ENCODE measurements around the gene CDK14. TPM values are rescaled to one million over a fixed set of nuclear protein-coding genes. Genes with fewer than 3 reads are reported as not detected.

Gene CDK14
- total and polyA plus RNA-seq, 10 of the 15 experiments (the other 5 are each of a cell fraction or from before 2014, with no cell fraction given) = 6.5 to 61.3 (median 24.2) TPM

DNA sequence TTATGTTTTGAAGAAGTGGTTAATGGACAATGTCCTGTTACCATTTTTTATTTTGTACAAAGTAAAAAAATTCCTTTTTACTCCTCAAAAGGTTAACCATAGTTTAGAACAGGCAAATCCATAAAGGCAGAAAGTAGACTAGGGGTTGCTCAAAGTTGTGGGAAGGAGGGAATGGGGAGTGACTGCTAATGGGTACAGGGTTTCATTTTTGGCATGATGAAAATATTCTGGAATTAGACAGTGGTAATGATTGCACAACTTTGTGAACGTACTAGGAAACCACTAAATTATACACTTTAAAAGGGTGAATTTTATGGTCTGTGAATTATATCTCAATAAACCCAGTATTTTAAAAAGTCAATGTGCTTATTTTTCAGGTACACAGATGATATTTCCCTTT, 35.4 kb upstream of the CDK14 start (continued):
- TF ChIP-seq POLR2AphosphoS2 (IDR thresholded peaks at IDR 0.05; ENCODE audit: low read depth, low read length) (no peak), TBL1XR1 (IDR thresholded peaks at IDR 0.05; ENCODE audit: low read depth, low read length) (no peak), MTA3 (IDR thresholded peaks at IDR 0.05; ENCODE audit: borderline replicate concordance, low read length) (no peak), EGR1 (IDR thresholded peaks at IDR 0.05; ENCODE audit: borderline replicate concordance in 1 of 2, low read depth in 2 of 2, low read length in 2 of 2) (no peak)
- TF ChIP-seq, protein P1, sequence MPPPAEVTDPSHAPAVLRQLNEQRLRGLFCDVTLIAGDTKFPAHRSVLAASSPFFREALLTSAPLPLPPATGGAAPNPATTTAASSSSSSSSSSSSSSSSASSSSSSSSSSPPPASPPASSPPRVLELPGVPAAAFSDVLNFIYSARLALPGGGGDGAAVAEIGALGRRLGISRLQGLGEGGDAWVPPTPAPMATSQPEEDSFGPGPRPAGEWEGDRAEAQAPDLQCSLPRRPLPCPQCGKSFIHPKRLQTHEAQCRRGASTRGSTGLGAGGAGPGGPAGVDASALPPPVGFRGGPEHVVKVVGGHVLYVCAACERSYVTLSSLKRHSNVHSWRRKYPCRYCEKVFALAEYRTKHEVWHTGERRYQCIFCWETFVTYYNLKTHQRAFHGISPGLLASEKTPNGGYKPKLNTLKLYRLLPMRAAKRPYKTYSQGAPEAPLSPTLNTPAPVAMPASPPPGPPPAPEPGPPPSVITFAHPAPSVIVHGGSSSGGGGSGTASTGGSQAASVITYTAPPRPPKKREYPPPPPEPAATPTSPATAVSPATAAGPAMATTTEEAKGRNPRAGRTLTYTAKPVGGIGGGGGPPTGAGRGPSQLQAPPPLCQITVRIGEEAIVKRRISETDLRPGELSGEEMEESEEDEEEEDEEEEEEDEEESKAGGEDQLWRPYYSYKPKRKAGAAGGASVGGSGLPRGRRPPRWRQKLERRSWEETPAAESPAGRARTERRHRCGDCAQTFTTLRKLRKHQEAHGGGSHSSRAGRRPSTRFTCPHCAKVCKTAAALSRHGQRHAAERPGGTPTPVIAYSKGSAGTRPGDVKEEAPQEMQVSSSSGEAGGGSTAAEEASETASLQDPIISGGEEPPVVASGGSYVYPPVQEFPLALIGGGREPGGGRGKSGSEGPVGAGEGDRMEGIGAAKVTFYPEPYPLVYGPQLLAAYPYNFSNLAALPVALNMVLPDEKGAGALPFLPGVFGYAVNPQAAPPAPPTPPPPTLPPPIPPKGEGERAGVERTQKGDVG (CRISPR knock-in tag; IDR thresholded peaks at IDR 0.05) = no peak

DNA sequence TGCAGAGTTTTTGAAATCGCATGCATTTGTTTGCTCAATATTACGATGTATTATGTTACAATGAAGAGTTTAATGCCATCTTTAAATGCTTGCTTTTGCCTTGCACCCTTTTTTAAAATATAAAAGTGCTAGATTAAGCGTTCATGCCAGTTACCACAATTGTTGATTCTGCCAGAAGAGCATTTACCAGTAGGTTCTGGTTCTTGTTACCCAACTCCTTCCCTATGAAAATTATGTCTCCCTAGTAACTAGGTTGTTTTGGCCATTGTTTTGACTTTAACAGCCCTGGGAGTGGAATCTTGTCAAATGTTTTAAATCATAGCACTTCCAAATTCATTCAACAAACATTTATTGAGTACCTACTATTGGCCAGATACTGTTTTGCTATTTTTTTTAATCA, 32.8 kb upstream of the CDK14 start:
- Histone ChIP-seq H3K79me2 (ENCODE audit: control insufficient read depth, insufficient read depth, low read length) (no peaks in the 10 kb centered on the region), H3K36me3 (ENCODE audit: control insufficient read depth in 2 of 2, insufficient read depth in 2 of 2, low read length in 1 of 2) (no peaks in the 10 kb centered on the region), H3K9ac (ENCODE audit: control insufficient read depth, insufficient read depth, low read length) (no peak overlapping the region), H3K4me1 (ENCODE audit: control insufficient read depth, insufficient read depth, low read length) (no peaks in the 10 kb centered on the region), H3K9me3 (replicated peaks; ENCODE audit: control insufficient read depth, insufficient read depth, low read length) (no peaks in the 10 kb centered on the region), H3K27me3 (replicated peaks in 1 of 2; ENCODE audit: control insufficient read depth in 2 of 2, insufficient read depth in 2 of 2, low read length in 1 of 2) (no peaks in the 10 kb centered on the region), H4K20me1 (ENCODE audit: control insufficient read depth, insufficient read depth) (no peaks in the 10 kb centered on the region), H2AFZ (ENCODE audit: control insufficient read depth, low read depth, low read length) (no peak overlapping the region), H3K4me2 (ENCODE audit: control insufficient read depth, insufficient read depth) (no peak overlapping the region), H3K4me3 (no peak overlapping the region), H3K27ac (ENCODE audit: control insufficient read depth, insufficient read depth) (no peak overlapping the region)
- WGBS (ENCODE audit: insufficient coverage, insufficient replicate concordance, low lambda C conversion rate, missing lambda C conversion rate) = 61% methylated on average over 3 of the region's 3 CpGs
- no peak for TF ChIP-seq BRCA1 (IDR thresholded peaks at IDR 0.05; ENCODE audit: low read depth, low read length)
- TF ChIP-seq RAD21 (IDR thresholded peaks at IDR 0.05; ENCODE audit: insufficient read depth, low read depth, low read length) = no peak
- TF ChIP-seq JUND (IDR thresholded peaks at IDR 0.05; ENCODE audit: low read depth, low read length) = no peak
- no peak for TF ChIP-seq ZNF207 (IDR thresholded peaks at IDR 0.05; ENCODE audit: borderline replicate concordance)
- TF ChIP-seq, protein P2, sequence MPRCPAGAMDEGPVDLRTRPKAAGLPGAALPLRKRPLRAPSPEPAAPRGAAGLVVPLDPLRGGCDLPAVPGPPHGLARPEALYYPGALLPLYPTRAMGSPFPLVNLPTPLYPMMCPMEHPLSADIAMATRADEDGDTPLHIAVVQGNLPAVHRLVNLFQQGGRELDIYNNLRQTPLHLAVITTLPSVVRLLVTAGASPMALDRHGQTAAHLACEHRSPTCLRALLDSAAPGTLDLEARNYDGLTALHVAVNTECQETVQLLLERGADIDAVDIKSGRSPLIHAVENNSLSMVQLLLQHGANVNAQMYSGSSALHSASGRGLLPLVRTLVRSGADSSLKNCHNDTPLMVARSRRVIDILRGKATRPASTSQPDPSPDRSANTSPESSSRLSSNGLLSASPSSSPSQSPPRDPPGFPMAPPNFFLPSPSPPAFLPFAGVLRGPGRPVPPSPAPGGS (IDR thresholded peaks at IDR 0.05; ENCODE audit: borderline replicate concordance, insufficient read depth, low read depth, low read length, poor library complexity, severe bottlenecking) = no peak
- no peak for TF ChIP-seq STAT3 (IDR thresholded peaks at IDR 0.05; ENCODE audit: low read depth, low read length)
- no peak for TF ChIP-seq ESRRA (IDR thresholded peaks at IDR 0.05; ENCODE audit: low read length)
- TF ChIP-seq RBBP5 (conservative IDR thresholded peaks at IDR 0.05) = no peak
- TF ChIP-seq ZSCAN29 (IDR thresholded peaks at IDR 0.05) = no peak
- no peak for TF ChIP-seq BHLHE40 (IDR thresholded peaks at IDR 0.05; ENCODE audit: borderline replicate concordance in 1 of 2, low read depth in 2 of 2, low read length in 1 of 2)
- ATAC-seq (no peak), FAIRE-seq (no peak), DNase-seq (ENCODE audit: low read depth, low spot score) (no peak)
- no TSS peak for BruUV-seq (replicated peaks)
- intact Hi-C loops (cut with micrococcal nuclease; ENCODE audit: unreplicated experiment) = no loop called here
- ChIA-PET RAD21 (ENCODE audit: unreplicated experiment) (no interaction called here), SMC1A (ENCODE audit: uncharacterized antibody, unreplicated experiment) (no interaction called here), POLR2A (interaction anchor here (0.6 kb wide), 1 partner anchor 24 kb away, joined by 6 read pairs; no protein-coding TSS in a partner anchor), CTCF (interaction anchor here (0.6 kb wide), 1 partner anchor 22 kb away, joined by 3 read pairs; no protein-coding TSS in a partner anchor)
- in situ Hi-C loops (cut with MboI) = no loop called here

All from GM12878 (cell line).